Transverse colon (tissue), 4 donors: ENCODE results near the gene HYCC2. TPM values are rescaled to one million over a fixed set of nuclear protein-coding genes. Genes with fewer than 3 reads are reported as not detected.
"Not testable (repeated sequence)": the region's sequence is repeated elsewhere in the genome, so short reads cannot be mapped to it uniquely, and the experiment has no call there.

ENCODE experiments used
- DNase-seq: peaks from one replicate; pipeline ENCODE4 v3.0.0-alpha.2; 2019
- H3K27ac ChIP-seq, 4 donors: fragments of 200-600 bp; sonication (generic); 2 replicates each; pipeline ENCODE4 v1.5.1; 2016 to 2018; ENCODE audit warnings: inconsistent platforms in 4 of 4
- H3K27me3 ChIP-seq: fragments of 200-600 bp; sonication (generic); 2 replicates; pipeline ENCODE4 v1.5.1; 2017; ENCODE audit warnings: inconsistent platforms
- H3K36me3 ChIP-seq, 4 donors: fragments of 200-600 bp; sonication (generic); 2 replicates each; pipeline ENCODE4 v1.5.1; 2017 to 2019; ENCODE audit warnings: inconsistent platforms in 4 of 4
- H3K4me1 ChIP-seq, 4 donors: fragments of 200-600 bp; sonication (generic); 2 replicates each; pipeline ENCODE4 v1.5.1; 2017 to 2020; ENCODE audit warnings: inconsistent platforms in 4 of 4
- H3K4me3 ChIP-seq, 4 donors: fragments of 200-600 bp; sonication (generic); 1 replicate in 1 of 4; 2 replicates in 3 of 4; pipeline versions ENCODE4 v1.5.1 to v1.6.1; 2017 to 2019; ENCODE audit warnings: inconsistent platforms in 4 of 4
- H3K9me3 ChIP-seq, 2 donors: fragments of 200-600 bp; sonication (generic); 2 replicates each; pipeline ENCODE4 v1.5.1; 2017 to 2019; ENCODE audit warnings: inconsistent platforms in 2 of 2
- EP300 ChIP-seq: sonication (generic); formaldehyde crosslinking; IDR thresholded peaks from one replicate; pipeline ENCODE4 v1.6.1; 2017; ENCODE audit warnings: antibody characterized with exemption, low read depth
- POLR2A ChIP-seq: fragments of 450-650 bp; IDR thresholded peaks from one replicate; pipeline ENCODE4 v1.6.1; 2016; ENCODE audit warnings: antibody characterized with exemption, mild to moderate bottlenecking, moderate library complexity
- POLR2AphosphoS5 ChIP-seq, 3 donors: sonication (generic); formaldehyde crosslinking; IDR thresholded peaks; one replicate each; pipeline ENCODE4 v1.6.1; 2016; ENCODE audit warnings: antibody characterized with exemption in 3 of 3
- WGBS, 2 donors: methylation state at CpG; one replicate each; pipeline ENCODE4 v1.1.5; 2018; ENCODE audit warnings: low coverage in 1 of 2; 5-methylcytosine and 5-hydroxymethylcytosine counted together
- in situ Hi-C, 4 donors: fragments of 200-750 bp; cut with MboI; loops; one replicate each; pipeline versions ENCODE4 v1.15.0 to v1.15.1; 2017; ENCODE audit warnings: low sequenced_read_pairs in 3 of 4, low pct_ligation_motif_present in 1 of 4, low pct_unique_long_range_greater_than_20kb in 1 of 4
- intact Hi-C: fragments of 100-400 bp; cut with DNase I; formaldehyde crosslinking; loops from one replicate; pipeline ENCODE4 v1.15.1; 2023; ENCODE audit warnings: low total_unique reads
- small RNA-seq, 4 donors: library from RNA; depleted of rRNA; stranded (forward); fragments of <200 nt; gene quantifications; one replicate each; pipeline ENCODE3, GENCODE V24; 2016
- total RNA-seq, 4 donors: library from RNA; depleted of rRNA; stranded (reverse); fragments of >200 nt; gene quantifications; one replicate each; pipeline ENCODE4 v1.1.0, GENCODE V29; 2016
- TF ChIP-seq, protein P1 (sequence below), 5 experiments: fragments of 200-600 bp in 3 of 5; fragments of 450-650 bp in 2 of 5; sonication (generic) in 3 of 5; IDR thresholded peaks; 1 replicate in 2 of 5; 2 replicates in 3 of 5; pipeline ENCODE4 v1.5.1; 2016 to 2017; ENCODE audit warnings: antibody characterized with exemption in 5 of 5, inconsistent platforms in 3 of 5, mild to moderate bottlenecking in 2 of 5, moderate library complexity in 1 of 5

HYCC2 gene
- total RNA-seq, 4 donors from 2014 or later = 23.9 to 104 (median 35.8) TPM

DNA sequence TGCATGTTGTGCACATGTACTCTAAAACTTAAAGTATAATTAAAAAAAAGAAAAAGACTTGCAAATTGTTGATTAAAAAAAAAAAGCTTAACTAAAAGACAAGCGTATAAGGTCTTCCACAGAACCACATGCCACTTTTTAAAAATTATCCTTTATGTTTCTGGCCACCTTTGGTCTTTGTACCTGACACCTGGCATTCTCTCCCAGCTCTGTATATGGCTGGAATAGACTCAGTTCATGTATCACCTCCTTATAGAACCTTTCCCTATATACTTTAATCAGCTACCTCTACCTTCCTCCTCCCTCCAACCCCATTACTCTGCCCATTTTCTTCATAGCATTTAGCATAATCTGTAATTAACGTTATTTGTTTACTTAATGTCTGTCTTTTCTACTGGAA lies 32.6 kb downstream of the HYCC2 start:
- H3K4me1 ChIP-seq = peaks cover 0 to 6% (median 0%) of the 10 kb centered on the region in 4 donors
- H3K4me3 ChIP-seq = no peak overlapping the region
- no peaks in the 10 kb centered on the region for H3K9me3 ChIP-seq
- 89 to 92% methylated on average over 2 of the region's 2 CpGs for WGBS, 2 donors
- no peaks in the 10 kb centered on the region for H3K36me3 ChIP-seq
- TF ChIP-seq, protein P1, sequence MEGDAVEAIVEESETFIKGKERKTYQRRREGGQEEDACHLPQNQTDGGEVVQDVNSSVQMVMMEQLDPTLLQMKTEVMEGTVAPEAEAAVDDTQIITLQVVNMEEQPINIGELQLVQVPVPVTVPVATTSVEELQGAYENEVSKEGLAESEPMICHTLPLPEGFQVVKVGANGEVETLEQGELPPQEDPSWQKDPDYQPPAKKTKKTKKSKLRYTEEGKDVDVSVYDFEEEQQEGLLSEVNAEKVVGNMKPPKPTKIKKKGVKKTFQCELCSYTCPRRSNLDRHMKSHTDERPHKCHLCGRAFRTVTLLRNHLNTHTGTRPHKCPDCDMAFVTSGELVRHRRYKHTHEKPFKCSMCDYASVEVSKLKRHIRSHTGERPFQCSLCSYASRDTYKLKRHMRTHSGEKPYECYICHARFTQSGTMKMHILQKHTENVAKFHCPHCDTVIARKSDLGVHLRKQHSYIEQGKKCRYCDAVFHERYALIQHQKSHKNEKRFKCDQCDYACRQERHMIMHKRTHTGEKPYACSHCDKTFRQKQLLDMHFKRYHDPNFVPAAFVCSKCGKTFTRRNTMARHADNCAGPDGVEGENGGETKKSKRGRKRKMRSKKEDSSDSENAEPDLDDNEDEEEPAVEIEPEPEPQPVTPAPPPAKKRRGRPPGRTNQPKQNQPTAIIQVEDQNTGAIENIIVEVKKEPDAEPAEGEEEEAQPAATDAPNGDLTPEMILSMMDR (IDR thresholded peaks at IDR 0.05) = no peak
- no peak for TF ChIP-seq EP300
- no peak for TF ChIP-seq POLR2AphosphoS5 (IDR thresholded peaks at IDR 0.05)
- no peak for TF ChIP-seq POLR2A
- no peak overlapping the region for H3K27ac ChIP-seq
- intact Hi-C loops = no loop called here
- in situ Hi-C loops = no loop called here
- H3K27me3 ChIP-seq = no peaks in the 10 kb centered on the region
- no peak for DNase-seq

DNA sequence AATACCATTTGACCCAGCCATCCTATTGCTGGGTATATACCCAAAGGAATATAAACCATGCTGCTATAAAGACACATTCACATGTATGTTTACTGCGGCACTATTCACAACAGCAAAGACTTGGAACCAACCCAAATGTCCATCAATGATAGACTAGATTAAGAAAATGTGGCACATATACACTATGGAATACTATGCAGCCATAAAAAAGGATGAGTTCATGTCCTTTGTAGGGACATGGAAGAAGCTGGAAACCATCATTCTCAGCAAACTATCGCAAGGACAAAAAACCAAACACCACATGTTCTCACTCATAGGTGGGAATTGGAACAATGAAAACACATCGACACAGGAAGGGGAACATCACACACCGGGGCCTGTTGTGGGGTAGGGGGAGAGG lies 33.1 kb downstream of the HYCC2 start:
- H3K4me3 ChIP-seq, DNase-seq, intact Hi-C loops, H3K36me3 ChIP-seq, H3K27ac ChIP-seq, H3K4me1 ChIP-seq, H3K9me3 ChIP-seq, H3K27me3 ChIP-seq, in situ Hi-C loops: not testable (repeated sequence)
- 99 to 100% methylated on average over 4 of the region's 4 CpGs for WGBS, 2 donors

DNA sequence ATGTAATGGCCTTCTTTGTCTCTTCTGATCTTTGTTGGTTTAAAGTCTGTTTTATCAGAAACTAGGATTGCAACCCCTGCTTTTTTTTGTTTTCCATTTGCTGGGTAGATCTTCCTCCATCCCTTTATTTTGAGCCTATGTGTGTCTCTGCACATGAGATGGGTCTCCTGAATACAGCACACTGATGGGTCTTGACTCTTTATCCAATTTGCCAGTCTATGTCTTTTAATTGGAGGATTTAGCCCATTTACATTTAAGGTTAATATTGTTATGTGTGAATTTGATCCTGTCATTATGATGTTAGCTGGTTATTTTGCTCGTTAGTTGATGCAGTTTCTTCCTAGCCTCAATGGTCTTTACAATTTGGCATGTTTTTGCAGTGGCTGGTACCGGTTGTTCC lies 37.1 kb downstream of the HYCC2 start:
- DNase-seq, H3K4me3 ChIP-seq, H3K9me3 ChIP-seq, H3K4me1 ChIP-seq, in situ Hi-C loops, H3K27me3 ChIP-seq, H3K27ac ChIP-seq, H3K36me3 ChIP-seq, intact Hi-C loops: not testable (repeated sequence)
- WGBS, 2 donors = 85% methylated on average over 2 of the region's 2 CpGs; no CpG with 5 or more reads in 1 of the 2 donors

DNA sequence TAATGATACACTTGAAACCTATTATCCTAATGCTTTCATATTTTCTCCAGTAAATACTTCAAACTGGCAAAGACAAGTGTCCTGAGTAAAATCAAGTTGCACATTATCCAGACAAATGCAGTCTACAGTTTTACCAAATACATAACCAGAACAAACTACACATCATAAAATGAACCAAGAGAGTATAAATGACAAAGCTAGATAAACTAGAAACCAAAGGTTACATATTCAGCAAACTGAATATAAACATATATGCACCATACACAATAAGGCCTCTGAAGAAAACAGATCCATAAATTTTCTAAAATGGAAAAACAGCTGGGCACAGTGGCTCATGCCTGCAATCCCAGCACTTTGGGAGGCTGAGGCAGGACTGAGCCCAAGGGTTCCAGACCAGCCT lies 47.0 kb downstream of the HYCC2 start:
- H3K4me1 ChIP-seq = peaks cover 0 to 39% (median 11%) of the 10 kb centered on the region in 4 donors
- no peak for DNase-seq
- H3K36me3 ChIP-seq = peaks cover 0 to 9% (median 0%) of the 10 kb centered on the region in 4 donors
- H3K9me3 ChIP-seq = no peaks in the 10 kb centered on the region
- H3K4me3 ChIP-seq = no peak overlapping the region
- in situ Hi-C loops = no loop called here
- TF ChIP-seq POLR2AphosphoS5 (IDR thresholded peaks at IDR 0.05) = no peak
- no peak for TF ChIP-seq EP300
- TF ChIP-seq, protein P1 (IDR thresholded peaks at IDR 0.05) = no peak
- TF ChIP-seq POLR2A = no peak
- H3K27ac ChIP-seq = peak overlapping the region; percentile 24 to 56 (median 52)
- intact Hi-C loops = no loop called here
- no peaks in the 10 kb centered on the region for H3K27me3 ChIP-seq

DNA sequence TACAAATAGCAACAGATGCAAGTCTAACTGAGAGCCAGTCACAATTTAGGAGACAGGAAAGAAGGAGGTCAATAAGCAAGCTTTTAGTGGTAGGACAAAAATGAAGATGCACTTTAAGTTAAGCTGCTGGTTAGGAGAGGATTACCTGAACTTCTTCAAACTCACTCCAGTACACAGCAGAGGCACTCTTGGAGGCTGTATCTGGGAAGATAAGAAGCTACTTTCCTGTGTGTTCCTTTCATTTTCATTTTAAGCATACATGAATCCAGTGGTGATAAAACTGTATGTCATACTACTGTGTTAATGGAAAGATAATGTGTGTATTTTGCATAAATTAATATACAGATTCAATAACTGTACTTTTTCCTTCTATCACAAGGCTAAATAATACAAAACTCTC lies 49.6 kb downstream of the HYCC2 start:
- no peak for TF ChIP-seq POLR2A
- TF ChIP-seq POLR2AphosphoS5 (IDR thresholded peaks at IDR 0.05) = no peak
- TF ChIP-seq, protein P1 (IDR thresholded peaks at IDR 0.05) = no peak
- TF ChIP-seq EP300 = no peak
- Histone ChIP-seq H3K27ac (peak overlapping the region in 1 of 4 donors; percentile 14), H3K4me1 (peaks cover 0 to 36% (median 10%) of the 10 kb centered on the region in 4 donors), H3K4me3 (no peak overlapping the region), H3K36me3 (peaks cover 0 to 15% (median 3%) of the 10 kb centered on the region in 4 donors), H3K27me3 (no peaks in the 10 kb centered on the region), H3K9me3 (no peaks in the 10 kb centered on the region)
- no peak for DNase-seq
- in situ Hi-C loops = no loop called here
- intact Hi-C loops = no loop called here

Small RNA genes within 50 kb of the gene (small RNA-seq; reads per million reads assigned to genes)
- gene RNU6-1206P = 0 reads per million in 4 donors

Other genes with a start within 250 kb of the HYCC2 start
- 100 to 1,000 TPM; 115 to 231 (median 127) TPM for gene CLK1, start 207.0 kb downstream of the HYCC2 start, total RNA-seq
- gene PPIL3, start 182.6 kb downstream of the HYCC2 start, total RNA-seq = 10 to 100 TPM; 16.8 to 18.4 (median 17.7) TPM
- gene NIF3L1, start 182.3 kb downstream of the HYCC2 start, total RNA-seq = 10 to 100 TPM; 14.5 to 26.6 (median 21.5) TPM
- 10 to 100 TPM; 15.1 to 30.5 (median 20.8) TPM for gene ORC2, start 108.0 kb downstream of the HYCC2 start, total RNA-seq
- 100 to 1,000 TPM in 1 of 4 donors, 10 to 100 TPM in 1, 1 to 10 TPM in 2; 2.2 to 111 (median 44.9) TPM for gene NDUFB3, start 330 bp upstream of the HYCC2 start, total RNA-seq
- 100 to 1,000 TPM; 148 to 449 (median 323) TPM for gene CFLAR, start 44.5 kb upstream of the HYCC2 start, total RNA-seq
- 10 to 100 TPM in 3 of 4 donors, 1 to 10 TPM in 1; 4.8 to 68.4 (median 38.1) TPM for gene CASP10, start 111.5 kb upstream of the HYCC2 start, total RNA-seq
- 10 to 100 TPM; 27.6 to 55.7 (median 40.5) TPM for gene CASP8, start 188.9 kb upstream of the HYCC2 start, total RNA-seq